GM21515 (cell line): ENCODE data around the gene OPCML.

ENCODE experiments used
- ATAC-seq: cut with Tn5 transposase; IDR thresholded peaks from one replicate; pipeline ENCODE4 v1.9.1; 2021; ENCODE audit not compliant: unreplicated experiment

Gene OPCML

DNA sequence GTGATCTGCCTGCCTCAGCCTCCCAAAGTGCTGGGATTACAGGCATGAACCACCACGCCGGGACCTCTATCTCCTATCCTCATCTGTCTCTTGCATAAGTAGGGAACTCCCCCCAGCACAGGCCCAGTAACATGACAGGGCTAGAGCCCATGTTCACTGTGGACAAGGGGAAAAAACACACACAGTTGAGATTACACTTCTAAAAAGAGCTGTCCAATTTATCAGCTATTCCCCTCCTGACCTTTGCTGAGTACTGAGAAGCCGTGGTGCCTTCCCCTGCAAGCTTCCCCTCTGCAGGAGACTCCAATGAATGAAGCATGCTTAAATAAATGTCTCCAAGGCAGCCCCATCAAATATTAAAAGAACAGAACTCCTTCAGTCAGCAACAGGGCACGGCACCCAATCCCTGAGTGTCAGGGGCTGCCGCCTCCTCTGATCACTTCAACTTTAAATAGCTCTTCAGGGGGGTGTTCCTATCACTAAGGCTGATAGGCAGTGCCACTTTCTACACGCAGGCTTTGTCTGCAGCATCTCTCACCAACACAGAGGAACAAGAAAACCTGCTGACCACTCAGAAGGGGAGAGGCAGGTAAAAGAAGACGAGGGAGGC lies 385.5 kb downstream of the OPCML start:
- ATAC-seq = no peak

DNA sequence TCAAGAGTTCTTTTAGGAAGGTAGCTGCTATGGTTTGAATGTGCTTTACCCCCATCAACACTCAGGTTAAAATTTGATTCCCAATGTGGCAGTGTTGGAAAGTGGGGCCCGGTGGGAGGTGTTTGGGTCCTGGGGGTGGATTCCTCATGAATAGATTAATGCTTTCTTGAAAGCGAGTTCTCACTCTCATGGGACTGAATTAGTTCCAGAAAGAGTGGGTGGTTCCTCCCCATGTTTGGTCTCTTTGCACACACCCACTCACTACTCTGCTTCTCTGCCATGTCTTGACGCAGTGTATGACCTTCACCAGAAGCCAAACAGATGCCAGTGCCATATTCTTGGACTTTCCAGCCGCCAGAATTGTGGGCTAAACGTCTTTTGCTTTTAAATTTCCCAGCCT lies 394.4 kb downstream of the OPCML start:
- ATAC-seq = no peak

DNA sequence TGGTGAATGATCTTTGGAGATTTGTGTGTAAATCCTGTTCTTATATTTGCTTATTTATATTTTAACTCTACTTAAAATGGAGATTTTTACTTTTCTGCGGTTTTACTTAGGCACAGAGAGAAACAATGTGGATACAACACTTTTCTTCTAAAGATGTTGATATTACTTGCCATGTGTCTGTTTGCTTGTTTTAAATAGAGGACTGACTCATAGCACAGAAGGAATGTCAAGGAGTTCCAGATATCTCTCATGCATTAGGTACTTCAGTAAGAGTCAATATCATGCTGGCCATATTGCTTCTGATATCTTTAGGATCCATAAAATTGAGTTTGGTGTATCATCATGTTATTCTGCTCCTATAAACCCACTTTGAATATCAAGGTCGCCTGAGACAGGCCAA lies 395.0 kb downstream of the OPCML start:
- ATAC-seq = no peak

DNA sequence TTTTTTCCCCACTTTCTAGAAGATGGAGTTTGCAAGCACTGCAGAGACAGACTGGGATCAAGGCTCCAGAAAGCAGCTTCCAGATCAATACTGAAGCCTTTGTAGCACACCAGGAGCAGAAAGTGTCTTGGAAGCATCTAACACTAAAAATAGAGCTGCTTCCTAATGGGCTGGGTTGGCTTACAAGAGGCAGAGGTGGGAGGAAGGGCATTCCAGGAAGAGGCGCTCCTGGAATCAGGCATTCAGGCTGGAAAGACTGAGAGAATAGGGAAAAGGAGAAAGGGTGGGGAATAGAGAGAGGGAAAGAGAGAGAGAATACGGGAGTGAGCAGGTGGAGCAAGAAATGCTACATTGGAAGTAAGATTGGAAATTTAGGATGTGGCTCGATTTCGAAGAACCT lies 395.9 kb downstream of the OPCML start:
- no peak for ATAC-seq

DNA sequence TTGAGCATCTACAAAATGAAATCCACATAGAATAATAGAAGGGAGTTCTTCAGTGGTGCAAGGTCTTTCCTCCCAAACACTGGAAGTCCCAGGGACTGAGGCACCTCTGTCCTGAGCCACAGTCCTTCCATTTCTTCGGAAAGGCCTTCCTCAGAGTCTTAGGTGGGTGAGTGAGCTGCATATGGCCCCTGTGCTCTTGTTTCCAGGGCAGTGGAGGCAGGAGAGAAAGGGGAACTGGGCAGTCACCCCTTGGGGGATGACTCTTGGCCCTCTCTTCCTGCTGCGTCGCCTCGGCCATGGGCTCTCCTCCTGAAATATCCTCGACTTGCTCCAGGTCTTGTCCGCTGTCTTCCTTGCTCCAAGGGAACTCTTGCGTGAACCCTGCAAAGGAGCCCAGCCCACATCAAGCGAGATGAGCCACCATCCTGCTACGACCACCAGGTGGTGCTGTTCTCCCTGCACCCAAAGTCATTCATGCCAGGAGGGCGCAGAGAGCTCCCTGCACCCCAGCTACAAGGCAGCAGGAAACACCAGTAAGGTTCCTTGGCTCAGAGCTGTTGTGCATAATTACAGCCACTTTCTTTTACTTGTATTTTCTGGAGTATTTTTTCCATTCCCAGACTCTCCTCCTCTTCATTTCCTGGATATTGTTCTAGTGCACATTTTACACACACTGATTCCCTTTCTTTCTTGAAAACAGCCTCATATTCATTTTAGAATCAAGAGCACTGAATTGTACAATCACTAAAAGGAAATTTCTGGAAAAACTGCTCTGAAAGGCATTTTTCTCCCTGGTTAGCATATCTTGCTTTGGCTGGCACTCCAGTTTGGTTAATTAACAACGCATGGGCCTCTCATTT lies 397.8 kb downstream of the OPCML start:
- ATAC-seq = peak; percentile 98

DNA sequence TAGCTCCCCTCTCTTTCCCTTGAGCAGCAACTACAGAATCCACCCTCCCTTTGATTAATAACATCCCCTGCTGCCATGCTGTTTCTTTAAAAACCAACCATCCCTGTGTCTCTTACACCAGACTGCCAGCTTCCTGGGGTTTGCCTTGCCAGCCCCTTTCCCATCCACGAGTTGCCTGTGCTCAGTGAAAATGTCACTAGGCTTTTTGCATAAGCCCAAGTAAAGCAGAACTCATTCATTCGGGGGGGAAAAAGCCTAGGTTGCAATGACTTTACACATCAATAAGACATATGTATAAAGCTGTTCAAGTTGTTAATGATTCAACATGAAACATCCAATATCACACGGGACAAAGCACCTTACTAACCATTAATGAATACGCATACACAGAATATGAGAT lies 398.7 kb downstream of the OPCML start:
- no peak for ATAC-seq

DNA sequence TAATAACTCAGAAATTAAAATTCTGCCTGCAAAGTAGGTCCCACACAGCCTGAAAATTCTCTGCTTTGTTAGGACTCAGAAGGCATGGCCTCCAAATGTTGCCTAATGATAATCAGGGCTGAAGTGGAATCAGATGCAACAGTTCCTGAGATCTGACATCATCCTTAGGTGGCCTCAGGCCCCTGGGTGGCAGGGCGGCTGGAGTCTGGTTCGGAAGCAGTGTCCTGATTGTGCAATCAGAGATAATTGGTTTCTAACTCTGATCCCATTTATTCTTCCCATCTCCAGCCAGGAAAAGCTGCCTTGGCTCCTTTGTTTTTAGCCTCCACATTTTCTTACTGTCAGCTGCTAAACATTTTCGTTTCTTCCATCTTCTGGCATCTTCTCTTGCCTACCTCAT lies 399.3 kb downstream of the OPCML start:
- no peak for ATAC-seq

DNA sequence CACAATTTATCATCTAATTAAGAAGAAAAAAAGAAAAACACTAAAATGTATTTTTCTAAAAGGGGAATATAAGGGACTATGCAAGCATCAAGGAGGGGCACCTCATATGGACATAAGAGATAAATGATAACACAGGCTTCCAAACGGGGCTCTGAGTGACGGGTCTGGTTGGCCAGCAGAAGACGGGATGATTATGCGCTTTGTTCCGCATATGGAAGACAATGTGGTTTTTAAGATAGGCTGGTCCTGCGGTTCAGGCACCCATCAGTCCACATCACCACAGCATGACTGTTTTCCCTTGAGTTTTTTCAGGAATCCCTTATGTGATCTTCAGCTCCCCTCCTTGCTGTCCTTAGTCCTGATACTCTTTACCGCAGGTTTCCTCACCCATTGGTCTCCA lies 404.6 kb downstream of the OPCML start:
- ATAC-seq = no peak

DNA sequence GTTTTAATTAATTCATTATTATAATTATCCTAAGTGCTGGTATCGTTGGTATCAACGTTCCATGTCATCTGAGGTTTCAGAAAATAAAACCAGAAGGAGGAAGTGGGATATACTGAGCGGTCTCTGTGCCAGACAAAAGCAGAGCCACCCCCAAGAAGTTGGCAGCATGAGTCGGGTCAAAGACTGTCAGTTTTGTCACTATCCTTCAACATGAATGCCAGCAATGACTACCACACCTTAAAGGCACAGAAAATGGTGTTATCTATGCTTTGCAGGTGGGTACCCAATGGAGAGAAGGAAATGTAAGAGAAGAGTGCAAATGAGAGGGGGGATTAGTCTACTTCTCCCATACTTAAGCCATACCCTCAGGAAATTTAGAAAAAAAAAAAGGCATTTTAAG lies 408.5 kb downstream of the OPCML start:
- no peak for ATAC-seq

DNA sequence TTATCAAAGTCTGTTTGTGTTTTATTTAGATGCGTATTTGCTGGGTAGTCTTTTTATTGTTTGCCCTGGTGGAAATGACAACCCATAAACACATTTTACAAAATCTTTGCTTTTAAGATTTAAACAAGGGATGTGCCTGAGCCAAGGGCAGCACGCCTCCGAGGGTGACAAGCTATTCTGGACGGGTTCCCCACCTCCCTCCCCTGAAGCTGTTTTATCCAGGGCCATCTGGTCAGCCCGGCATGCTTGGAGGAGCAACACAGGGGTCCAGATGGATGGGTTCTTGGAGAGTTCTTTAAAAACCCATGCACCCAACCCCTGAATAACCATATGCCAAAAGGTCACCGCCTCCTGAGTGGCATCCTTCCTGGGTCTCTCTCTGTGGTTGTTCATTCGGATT lies 408.9 kb downstream of the OPCML start:
- ATAC-seq = no peak

DNA sequence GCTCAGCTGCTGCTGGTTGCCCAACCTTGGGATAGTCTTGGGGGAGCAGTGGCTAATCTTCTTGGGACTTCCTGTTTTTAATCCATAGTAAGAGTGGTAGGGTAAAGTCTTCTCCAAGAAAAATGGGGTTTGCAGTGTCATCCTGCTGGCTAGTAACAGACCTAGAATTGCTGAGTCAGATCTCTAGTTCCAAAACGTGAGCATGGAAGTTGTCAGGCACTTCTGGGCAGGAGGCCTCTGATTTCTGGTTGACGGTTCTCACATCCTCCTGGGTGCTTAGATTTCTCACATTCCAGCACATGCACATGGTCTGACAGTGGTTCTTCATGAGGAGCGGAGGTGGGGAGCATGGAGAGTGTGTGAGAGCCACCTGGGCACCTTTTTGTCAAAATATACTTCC lies 410.0 kb downstream of the OPCML start:
- no peak for ATAC-seq

DNA sequence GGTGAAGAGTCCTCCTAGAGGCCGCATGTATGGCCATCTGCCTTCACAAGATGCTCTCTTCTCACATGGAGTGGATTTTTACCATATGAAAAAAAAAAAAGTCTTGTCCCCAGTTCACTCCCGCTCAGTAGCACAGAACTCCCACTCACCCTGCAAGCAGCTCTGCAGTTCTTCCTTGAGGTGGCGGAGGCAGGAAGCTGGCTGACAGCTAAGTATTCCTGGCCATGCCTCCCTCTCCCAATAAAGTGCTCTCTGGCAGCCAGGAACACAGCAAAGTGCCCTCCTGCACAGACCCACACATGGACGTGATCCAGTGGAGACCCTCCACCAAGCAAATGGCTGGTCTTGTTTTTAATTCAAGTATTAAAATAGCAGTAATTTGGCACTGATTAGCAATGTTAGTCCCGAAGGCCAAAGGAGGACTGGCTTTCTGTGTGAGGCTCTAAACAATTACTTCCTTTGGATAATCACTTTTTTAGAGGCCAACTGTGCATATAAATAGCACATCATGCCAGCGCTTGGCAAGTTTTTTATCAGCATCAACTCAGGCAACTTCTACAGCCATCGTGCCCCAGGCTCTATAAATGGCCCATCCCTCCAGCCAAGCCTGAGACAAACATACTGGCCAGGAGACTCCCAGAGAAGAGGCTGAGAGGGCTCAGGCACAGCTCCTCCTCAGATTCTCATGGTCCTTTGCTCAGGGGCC lies 413.6 kb downstream of the OPCML start:
- ATAC-seq = no peak

DNA sequence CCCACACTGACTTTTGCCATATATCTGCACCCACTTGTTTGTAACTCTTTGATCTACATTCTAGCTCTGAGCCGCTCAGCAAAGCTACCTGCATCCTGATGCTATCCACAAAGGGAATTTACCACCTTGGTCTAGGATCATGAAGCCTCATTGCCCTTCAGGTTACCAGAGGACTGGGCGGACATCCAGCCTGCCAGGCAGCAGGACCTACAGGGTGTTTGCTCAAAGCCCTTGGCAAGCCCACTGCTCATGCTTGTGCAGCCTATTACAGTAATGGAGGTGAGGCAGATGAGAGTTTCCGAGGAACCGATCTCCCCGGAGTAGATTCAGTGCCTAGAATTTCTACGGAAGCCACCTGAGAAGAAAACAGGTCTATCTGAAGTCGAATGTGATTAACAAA lies 417.2 kb downstream of the OPCML start:
- ATAC-seq = no peak

DNA sequence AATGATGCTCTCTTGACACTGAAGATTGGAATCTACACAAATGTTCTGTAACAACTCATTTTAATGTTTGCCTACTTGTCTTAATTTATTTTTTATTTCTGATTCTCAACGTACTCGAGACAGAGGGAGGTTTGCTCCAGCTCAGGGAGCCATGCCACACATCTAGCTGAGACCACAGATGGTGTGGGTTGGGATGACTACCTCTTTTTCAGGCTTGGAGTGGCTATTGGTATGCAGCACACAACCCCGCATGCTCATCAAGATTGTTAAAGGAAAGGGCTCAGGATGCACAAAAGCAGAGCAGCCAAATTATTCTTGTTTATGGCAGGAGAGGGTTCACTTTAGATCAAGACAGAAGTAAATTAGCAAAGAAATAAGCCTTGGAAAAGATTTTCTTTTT lies 424.5 kb downstream of the OPCML start:
- ATAC-seq = no peak

DNA sequence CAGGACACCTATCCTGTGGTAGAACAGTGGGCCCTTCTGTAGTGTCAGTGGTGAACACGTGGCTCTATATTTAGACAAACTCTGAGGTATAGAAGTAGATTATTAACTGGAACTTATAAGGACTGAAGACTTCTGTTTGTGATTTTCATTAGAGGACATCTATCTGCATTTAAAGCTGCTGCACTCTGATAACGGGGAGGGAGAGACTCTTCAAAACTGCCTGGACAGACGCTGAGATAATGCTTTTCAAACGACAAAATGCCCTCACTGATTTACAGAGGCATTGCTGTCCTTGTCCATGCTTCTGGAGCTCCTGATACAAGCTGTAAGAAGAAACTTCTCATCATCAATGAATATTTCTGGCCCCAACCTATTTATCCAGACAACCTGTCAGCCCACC lies 425.2 kb downstream of the OPCML start:
- ATAC-seq = no peak

DNA sequence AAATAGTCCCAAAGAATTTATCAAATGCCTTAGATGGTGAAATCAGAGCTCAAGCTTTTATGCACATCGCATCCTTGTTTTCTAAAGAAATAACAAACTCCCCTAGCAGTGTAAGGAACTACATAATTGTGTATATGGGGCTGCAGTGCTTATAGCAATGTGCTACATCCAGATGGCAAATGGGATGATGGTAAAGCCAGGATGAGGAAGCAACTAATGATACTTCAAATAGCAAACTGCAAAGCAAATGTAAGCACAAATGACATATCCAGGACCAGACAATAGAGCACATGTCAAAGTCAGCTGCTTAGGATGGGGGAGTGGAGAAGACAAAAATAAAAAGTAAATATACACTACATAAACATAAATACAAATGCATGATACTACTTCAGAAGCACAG lies 425.9 kb downstream of the OPCML start:
- ATAC-seq = no peak

DNA sequence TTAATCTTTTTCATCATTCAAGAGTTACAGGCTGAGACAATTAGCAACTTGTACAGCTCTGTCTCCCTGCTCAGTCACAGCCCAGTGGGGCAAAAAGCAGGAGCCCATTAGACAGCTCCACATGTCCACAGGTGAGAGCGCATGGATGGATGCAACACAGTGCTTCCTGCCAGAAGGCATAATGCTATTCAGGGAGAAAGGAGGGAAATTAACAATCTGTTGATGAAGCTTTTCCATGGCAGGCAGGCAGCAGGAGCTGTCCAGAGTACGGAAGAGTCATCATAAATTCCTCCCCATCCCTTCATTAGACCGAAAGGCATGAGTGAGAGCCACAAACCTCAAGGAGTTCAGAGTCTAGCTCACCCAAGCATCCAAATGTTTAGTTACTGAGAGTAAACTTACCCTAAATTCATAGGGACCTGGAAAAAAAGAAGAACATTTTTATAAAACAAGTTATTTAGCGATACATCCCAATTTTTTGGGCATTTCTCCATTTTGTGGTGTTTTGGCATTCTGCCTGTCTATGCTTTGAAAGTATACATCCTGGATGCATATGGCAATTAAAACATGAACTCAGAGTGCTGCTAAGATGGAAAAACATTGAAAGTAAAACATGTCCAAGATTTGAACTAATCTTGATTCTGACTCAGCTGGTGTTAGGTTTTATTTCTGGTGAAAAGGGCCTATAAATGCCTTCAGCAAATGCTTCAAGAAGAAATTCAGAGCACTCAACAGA lies 428.1 kb downstream of the OPCML start:
- ATAC-seq = no peak

DNA sequence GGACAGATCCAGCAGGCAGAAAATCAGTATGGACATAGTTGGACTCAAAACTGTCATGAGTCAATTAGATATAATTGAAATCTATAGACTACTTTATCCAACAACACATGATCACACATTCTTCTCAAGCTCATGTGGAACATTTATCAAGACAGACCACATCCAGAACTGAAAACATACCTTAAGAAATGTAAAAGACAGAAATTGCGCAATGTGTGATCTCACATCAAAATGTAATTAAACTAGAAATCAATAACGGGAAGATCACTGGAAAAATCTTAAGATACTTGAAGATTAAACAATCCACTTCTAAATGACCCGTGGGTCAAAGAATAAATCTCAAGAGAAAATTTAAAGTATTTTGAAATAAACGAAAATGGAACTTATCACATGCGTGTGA lies 435.3 kb downstream of the OPCML start:
- no peak for ATAC-seq

DNA sequence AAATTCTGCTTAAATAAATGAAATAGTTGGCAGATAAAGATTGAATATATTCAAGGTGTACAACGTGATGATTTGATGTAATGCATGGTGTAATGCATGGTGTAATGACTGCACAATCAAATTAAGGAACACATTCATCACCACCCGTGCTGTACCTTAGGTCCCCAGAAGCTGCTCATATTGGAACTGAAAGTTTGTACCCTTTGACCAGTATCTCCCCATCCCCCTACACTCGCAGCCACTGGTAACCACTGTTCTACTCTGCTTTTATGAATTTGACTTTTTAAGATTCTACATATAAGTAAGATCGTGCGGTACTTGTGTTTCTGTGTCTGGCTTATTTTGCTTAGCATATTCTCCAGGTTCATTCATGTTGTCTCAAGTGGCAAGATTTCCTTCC lies 445.8 kb downstream of the OPCML start:
- no peak for ATAC-seq

DNA sequence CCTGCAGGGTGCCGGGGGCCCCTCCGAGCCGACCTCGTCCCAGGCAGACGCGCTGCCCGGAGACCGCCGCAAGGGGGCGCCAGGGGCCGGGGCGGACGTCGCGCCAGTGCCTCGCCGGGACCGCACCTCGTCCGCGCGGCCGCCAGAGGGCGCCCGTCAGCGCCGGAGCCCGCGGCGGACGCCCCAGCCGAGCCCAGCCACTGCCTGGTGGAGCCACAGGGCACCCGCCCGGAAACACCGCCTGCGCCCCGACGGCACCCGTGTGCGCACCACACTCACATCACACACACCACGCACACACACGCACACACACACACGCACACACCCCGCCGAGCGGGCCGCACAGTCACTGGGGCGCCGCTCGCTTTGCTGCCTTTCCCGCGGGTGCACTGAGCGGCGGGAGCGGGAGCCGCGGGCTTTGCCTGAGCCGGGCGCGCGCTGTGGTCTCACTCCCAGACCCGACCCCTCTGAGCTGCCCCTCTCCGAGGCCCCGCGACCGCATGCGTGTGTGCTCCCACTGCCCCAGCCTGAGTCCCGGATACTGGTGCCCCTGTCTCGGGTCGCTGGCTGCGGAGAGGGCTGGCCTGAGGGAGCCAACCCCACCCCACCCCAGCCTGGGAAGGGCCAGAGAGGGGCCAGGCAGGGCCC lies 449.3 kb downstream of the OPCML start:
- peak; percentile 91 for ATAC-seq

DNA sequence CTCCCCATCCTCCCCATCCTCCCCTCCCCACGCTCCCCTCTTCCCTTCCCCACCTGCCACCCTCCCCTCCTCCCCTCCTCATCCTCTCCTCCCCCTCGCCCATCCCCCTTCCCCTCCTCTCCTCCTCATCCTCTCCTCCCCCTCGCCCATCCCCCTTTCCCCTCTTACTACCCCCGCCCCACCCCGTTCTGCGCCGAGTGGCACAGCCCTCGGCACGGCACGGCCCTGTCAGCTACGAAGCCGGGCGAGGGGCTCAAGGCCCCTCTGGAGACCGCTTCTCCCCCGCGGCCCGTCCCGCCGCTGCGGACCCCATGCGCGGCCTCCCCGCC lies 449.9 kb downstream of the OPCML start:
- no peak for ATAC-seq
